ENCODE data around the gene ERC1.

GRCh38 chr12:1463073-1463905 lies 472.3 kb downstream of the ERC1 start:
- no peak for TF ChIP-seq POLR2A (IDR thresholded peaks at IDR 0.05; ENCODE audit: low read length)
- TF ChIP-seq GATA1 (IDR thresholded peaks at IDR 0.05; ENCODE audit: low read depth, low read length), result no peak
